ENCODE data around the gene KLRF1. TPM values are rescaled to one million over a fixed set of nuclear protein-coding genes. Genes with fewer than 3 reads are reported as not detected.

The KLRF1 gene
- total and polyA plus RNA-seq, 2 donors (not counting 1 experiment from before 2014, with no cell fraction given) = 1.0 to 1.7 TPM

- intact Hi-C loops (cut with micrococcal nuclease) = loop anchor here (1.0 to 5.0 kb wide), 5 partner anchors 48 to 467 kb away; no protein-coding TSS in a partner anchor
- H3K27ac Mint-ChIP-seq = no peak overlapping the region
Observed at GRCh38 chr12:9797722-9798619, 29.3 kb upstream of the KLRF1 start.

More at GRCh38 chr12:9797722-9798619, 29.3 kb upstream of the KLRF1 start:
- CTCF ChIA-PET = interaction anchor here (0.5 to 10.7 kb wide), 35 partner anchors 9 to 467 kb away, joined by 3 to 629 read pairs (median 4); partner anchors contain the start of gene CD69
- Histone ChIP-seq H3K79me2 (ENCODE audit: control insufficient read depth, insufficient read depth, low read length) (peaks cover 26% of the 10 kb centered on the region), H3K27me3 (replicated peaks in 1 of 4; ENCODE audit: control extremely low read depth in 1 of 4, control insufficient read depth in 3 of 4, insufficient read depth in 4 of 4, low read length in 3 of 4) (no peaks in the 10 kb centered on the region), H3K4me3 (ENCODE audit: control extremely low read depth in 1 of 5, extremely low read depth in 1 of 5, insufficient read depth in 1 of 5, low read depth in 2 of 5, low read length in 4 of 5) (no peak overlapping the region), H3K9me3 (ENCODE audit: control extremely low read depth in 1 of 3, control insufficient read depth in 2 of 3, insufficient read depth in 1 of 3, low read length in 2 of 3) (no peaks in the 10 kb centered on the region), H2AFZ (ENCODE audit: insufficient read depth, low read depth, low read length, poor library complexity, severe bottlenecking) (no peak overlapping the region), H3K4me1 (ENCODE audit: control insufficient read depth in 2 of 2, insufficient read depth in 2 of 2, low read length in 2 of 2) (peaks cover 25 to 28% of the 10 kb centered on the region in 2 donors), H3K27ac (ENCODE audit: low read length in 2 of 2) (no peak overlapping the region), H3K36me3 (replicated peaks in 1 of 2; ENCODE audit: control extremely low read depth in 1 of 2, control insufficient read depth in 1 of 2, extremely low read depth in 1 of 2, insufficient read depth in 2 of 2, low read length in 1 of 2) (no peaks in the 10 kb centered on the region), H4K20me1 (ENCODE audit: control insufficient read depth, insufficient read depth, low read length, poor library complexity, severe bottlenecking) (no peaks in the 10 kb centered on the region), H3K9ac (ENCODE audit: low read length) (no peak overlapping the region), H3K4me2 (replicated peaks; ENCODE audit: low read depth, low read length, poor library complexity, severe bottlenecking) (no peak overlapping the region)
- Mint-ChIP-seq H3K9me3 (ENCODE audit: insufficient read depth) (no peaks in the 10 kb centered on the region), H3K27me3 (no peaks in the 10 kb centered on the region), H3K4me1 (peaks cover 34% of the 10 kb centered on the region), H3K4me3 (no peak overlapping the region)
- 57% methylated on average over 2 of the region's 7 CpGs for WGBS (ENCODE audit: insufficient coverage)
- DNase-seq (peak; percentile 85), ATAC-seq (ENCODE audit: low read depth) (peak; percentile 95)
- POLR2A ChIA-PET = interaction anchor here (0.6 to 1.5 kb wide), 3 partner anchors 39 to 160 kb away, joined by 3 to 5 read pairs (median 4); no protein-coding TSS in a partner anchor
- TF ChIP-seq EZH2 (IDR thresholded peaks at IDR 0.05; ENCODE audit: borderline replicate concordance, insufficient read depth, low read depth, low read length, poor library complexity, severe bottlenecking) (no peak), CTCF (IDR thresholded peaks at IDR 0.05) (peak; percentile 81)

Data from B cell (primary cell).